SU-DHL-6 (cell line): ENCODE data around the gene WDR31.

Experiments
- H2AFZ ChIP-seq: fragments of 200-600 bp; sonication (generic); 2 replicates; pipeline ENCODE4 v1.6.1; 2014; ENCODE audit warnings: low read depth, mild to moderate bottlenecking, moderate library complexity, mixed read lengths, antibody characterized with exemption, low read length; ENCODE audit not compliant: severe bottlenecking
- H3F3A ChIP-seq: fragments of 200-600 bp; shearing (Covaris generic); 2 replicates; pipeline ENCODE4 v1.6.0; 2016; ENCODE audit warnings: antibody characterized with exemption, mild to moderate bottlenecking; ENCODE audit not compliant: insufficient read depth
- H3K27ac ChIP-seq: fragments of 200-600 bp; sonication (generic); 2 replicates; pipeline ENCODE4 v1.5.1; 2016; ENCODE audit warnings: low read depth, mild to moderate bottlenecking, low read length, moderate library complexity, mixed read lengths
- H3K27me3 ChIP-seq: fragments of 200-600 bp; sonication (generic), shearing (Covaris generic); 2 replicates; pipeline ENCODE4 v1.6.0; 2014; ENCODE audit warnings: mild to moderate bottlenecking, low read length
- H3K36me3 ChIP-seq: fragments of 200-600 bp; sonication (generic); 2 replicates; pipeline ENCODE4 v1.6.1; 2014; ENCODE audit warnings: mild to moderate bottlenecking, low read length, mixed read lengths
- H3K4me2 ChIP-seq: fragments of 300-600, 200-600 bp; shearing (Covaris generic), sonication (generic); 2 replicates; pipeline ENCODE4 v1.6.0; 2014; ENCODE audit warnings: low read length, low read depth, mild to moderate bottlenecking; ENCODE audit not compliant: poor library complexity, severe bottlenecking
- H3K4me3 ChIP-seq: fragments of 200-600 bp; sonication (generic); 2 replicates; pipeline ENCODE4 v1.5.1; 2014; ENCODE audit warnings: antibody characterized with exemption, low read length, mild to moderate bottlenecking, mixed read lengths; ENCODE audit not compliant: insufficient read depth, poor library complexity, severe bottlenecking
- H3K79me2 ChIP-seq: fragments of 200-600 bp; sonication (generic); 2 replicates; pipeline ENCODE4 v1.6.1; 2014; ENCODE audit warnings: mild to moderate bottlenecking, low read length, moderate library complexity; ENCODE audit not compliant: insufficient read depth
- H3K9ac ChIP-seq: fragments of 200-600 bp; sonication (generic); 2 replicates; pipeline ENCODE4 v1.7.0; 2014; ENCODE audit warnings: mild to moderate bottlenecking, low read length
- H3K9me2 ChIP-seq: fragments of 200-600 bp; sonication (generic); replicated peaks from 2 replicates; pipeline ENCODE4 v1.6.1; 2014; ENCODE audit warnings: low read length; ENCODE audit not compliant: insufficient read depth
- H3K9me3 ChIP-seq: fragments of 200-600 bp; sonication (generic); 2 replicates; pipeline ENCODE4 v1.6.1; 2014; ENCODE audit warnings: low read length, mixed read lengths; ENCODE audit not compliant: insufficient read depth
- H4K20me1 ChIP-seq: fragments of 200-600 bp; sonication (generic); 2 replicates; pipeline ENCODE4 v1.6.1; 2014; ENCODE audit warnings: low read depth, mild to moderate bottlenecking, antibody characterized with exemption, low read length, moderate library complexity, mixed read lengths
- EZH2phosphoT487 ChIP-seq: fragments of 200-600 bp; sonication (generic), shearing (Covaris generic); conservative IDR thresholded peaks from 2 replicates; pipeline ENCODE4 v1.6.1; 2018; ENCODE audit warnings: mild to moderate bottlenecking, antibody characterized with exemption, low read length, moderate library complexity, mixed read lengths
- TF ChIP-seq, protein P1 (sequence below): fragments of 200-600 bp; sonication (generic); IDR thresholded peaks from one replicate; pipeline ENCODE4 v1.5.1; 2017; ENCODE audit warnings: antibody characterized with exemption, mild to moderate bottlenecking, low read length, moderate library complexity; ENCODE audit not compliant: insufficient read depth, poor library complexity, severe bottlenecking

WDR31 gene

DNA sequence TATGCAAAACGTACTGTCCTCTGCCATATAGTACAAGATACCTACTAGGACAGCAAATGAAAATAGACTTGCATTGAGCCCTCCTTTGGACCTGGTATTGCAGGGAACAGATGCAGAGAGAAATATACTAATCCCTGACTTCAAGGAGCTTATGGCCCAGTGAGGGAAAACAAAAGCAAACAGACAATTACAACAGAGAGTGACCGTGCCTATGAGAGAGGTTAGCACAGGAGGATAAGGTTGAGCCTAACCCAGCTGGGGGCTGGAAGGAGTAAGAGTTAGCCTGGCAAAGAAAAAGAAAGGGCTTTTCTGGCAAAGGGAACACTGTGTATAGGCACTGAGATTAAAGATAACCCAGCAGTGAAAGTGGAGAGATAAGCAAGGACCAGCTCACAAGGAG is 70.2 kb downstream of the WDR31 start:
- TF ChIP-seq, protein P1, sequence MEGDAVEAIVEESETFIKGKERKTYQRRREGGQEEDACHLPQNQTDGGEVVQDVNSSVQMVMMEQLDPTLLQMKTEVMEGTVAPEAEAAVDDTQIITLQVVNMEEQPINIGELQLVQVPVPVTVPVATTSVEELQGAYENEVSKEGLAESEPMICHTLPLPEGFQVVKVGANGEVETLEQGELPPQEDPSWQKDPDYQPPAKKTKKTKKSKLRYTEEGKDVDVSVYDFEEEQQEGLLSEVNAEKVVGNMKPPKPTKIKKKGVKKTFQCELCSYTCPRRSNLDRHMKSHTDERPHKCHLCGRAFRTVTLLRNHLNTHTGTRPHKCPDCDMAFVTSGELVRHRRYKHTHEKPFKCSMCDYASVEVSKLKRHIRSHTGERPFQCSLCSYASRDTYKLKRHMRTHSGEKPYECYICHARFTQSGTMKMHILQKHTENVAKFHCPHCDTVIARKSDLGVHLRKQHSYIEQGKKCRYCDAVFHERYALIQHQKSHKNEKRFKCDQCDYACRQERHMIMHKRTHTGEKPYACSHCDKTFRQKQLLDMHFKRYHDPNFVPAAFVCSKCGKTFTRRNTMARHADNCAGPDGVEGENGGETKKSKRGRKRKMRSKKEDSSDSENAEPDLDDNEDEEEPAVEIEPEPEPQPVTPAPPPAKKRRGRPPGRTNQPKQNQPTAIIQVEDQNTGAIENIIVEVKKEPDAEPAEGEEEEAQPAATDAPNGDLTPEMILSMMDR = no peak
- no peak for TF ChIP-seq EZH2phosphoT487
- H3F3A ChIP-seq = peaks cover 4% of the 10 kb centered on the region; the same call in 1 of the 2 replicates
- H3K9me3 ChIP-seq = no peaks in the 10 kb centered on the region
- no peaks in the 10 kb centered on the region for H3K9me2 ChIP-seq
- H2AFZ ChIP-seq = no peak overlapping the region
- no peak overlapping the region for H3K4me2 ChIP-seq
- H3K36me3 ChIP-seq = peaks cover 23% of the 10 kb centered on the region; the same call in 1 of the 2 replicates
- no peaks in the 10 kb centered on the region for H4K20me1 ChIP-seq
- no peaks in the 10 kb centered on the region for H3K27me3 ChIP-seq
- peaks cover 20% of the 10 kb centered on the region; the same call in 1 of the 2 replicates for H3K79me2 ChIP-seq
- no peak overlapping the region for H3K4me3 ChIP-seq
- H3K27ac ChIP-seq = no peak overlapping the region
- H3K9ac ChIP-seq = no peak overlapping the region

GRCh38 chr9:113269355-113269754 is 70.7 kb downstream of the WDR31 start:
- Histone ChIP-seq H3K79me2 (peaks cover 16% of the 10 kb centered on the region; the same call in 1 of the 2 replicates), H3K27ac (no peak overlapping the region), H3K9me2 (no peaks in the 10 kb centered on the region), H3F3A (no peaks in the 10 kb centered on the region), H3K9me3 (no peaks in the 10 kb centered on the region), H2AFZ (no peak overlapping the region), H3K9ac (no peak overlapping the region), H3K27me3 (no peaks in the 10 kb centered on the region), H3K36me3 (peaks cover 23% of the 10 kb centered on the region; the same call in 1 of the 2 replicates), H3K4me2 (no peak overlapping the region), H4K20me1 (no peaks in the 10 kb centered on the region), H3K4me3 (no peak overlapping the region)
- TF ChIP-seq EZH2phosphoT487 = no peak
- TF ChIP-seq, protein P1 = no peak

DNA sequence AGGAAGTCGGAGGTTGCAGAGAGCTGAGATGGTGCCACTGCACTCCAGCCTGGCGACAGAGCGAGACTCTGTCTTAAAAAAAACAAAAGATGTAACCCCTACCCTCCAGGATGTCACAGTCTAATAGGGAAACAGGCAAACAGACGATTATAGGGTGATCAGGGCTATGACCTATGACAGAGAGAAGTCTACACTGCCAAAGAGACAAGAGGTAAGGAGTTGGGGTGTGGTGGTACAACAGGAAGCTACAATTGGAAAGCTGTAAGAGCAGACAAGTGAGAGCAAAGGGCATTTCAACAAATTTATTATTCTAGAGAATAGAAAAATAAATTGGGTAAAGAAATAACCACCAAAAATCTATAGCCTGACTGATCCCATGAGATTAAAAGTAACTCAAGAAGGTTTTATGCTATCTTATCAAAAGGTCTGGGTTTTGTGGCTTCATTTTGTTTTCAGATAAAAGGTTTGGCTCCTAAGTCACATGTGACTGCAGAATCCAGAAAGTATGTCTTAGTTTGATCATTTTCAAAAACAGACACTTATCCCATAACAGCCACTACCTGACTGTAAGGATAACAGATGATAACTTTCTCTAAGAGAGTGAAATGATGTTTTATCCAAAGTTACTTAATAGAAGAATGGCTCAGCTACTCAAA is 72.0 kb downstream of the WDR31 start:
- no peak overlapping the region for H3K4me3 ChIP-seq
- no peaks in the 10 kb centered on the region for H3K27me3 ChIP-seq
- H3K27ac ChIP-seq = no peak overlapping the region
- H3K79me2 ChIP-seq = 0 out of 2 replicates have a peak, but pooled peaks cover 4% of the 10 kb centered on the region
- no peak for TF ChIP-seq EZH2phosphoT487
- TF ChIP-seq, protein P1 = no peak
- H3K9ac ChIP-seq = no peak overlapping the region
- peaks cover 21% of the 10 kb centered on the region; the same call in 1 of the 2 replicates for H3K36me3 ChIP-seq
- H3K4me2 ChIP-seq = no peak overlapping the region
- H3K9me2 ChIP-seq = no peaks in the 10 kb centered on the region
- no peaks in the 10 kb centered on the region for H3K9me3 ChIP-seq
- H3F3A ChIP-seq = no peaks in the 10 kb centered on the region
- no peak overlapping the region for H2AFZ ChIP-seq
- no peaks in the 10 kb centered on the region for H4K20me1 ChIP-seq
